GM18519 (cell line): Measurements from ENCODE around the gene ZNF432.
A peak's percentile ranks its signal among the peaks of the same experiment; 100 is the strongest.

Source experiments
- ATAC-seq: cut with Tn5 transposase; IDR thresholded peaks from one replicate; pipeline ENCODE4 v1.9.1; 2021; ENCODE audit warnings: mild to moderate bottlenecking, moderate library complexity; ENCODE audit not compliant: unreplicated experiment, low FRiP score

The ZNF432 gene

GRCh38 chr19:52020506-52020905, 28.1 kb downstream of the ZNF432 start:
- ATAC-seq, result no peak

GRCh38 chr19:52010674-52011073, 38.0 kb downstream of the ZNF432 start:
- ATAC-seq, result no peak

GRCh38 chr19:52007806-52008557, 40.7 kb downstream of the ZNF432 start, which contains the start of gene ZNF615:
TSS of gene ZNF615 (minus strand) at chr19:52008211. CDS start at chr19:52003711, 4,500 bp downstream.
- peak; percentile 58 for ATAC-seq

DNA sequence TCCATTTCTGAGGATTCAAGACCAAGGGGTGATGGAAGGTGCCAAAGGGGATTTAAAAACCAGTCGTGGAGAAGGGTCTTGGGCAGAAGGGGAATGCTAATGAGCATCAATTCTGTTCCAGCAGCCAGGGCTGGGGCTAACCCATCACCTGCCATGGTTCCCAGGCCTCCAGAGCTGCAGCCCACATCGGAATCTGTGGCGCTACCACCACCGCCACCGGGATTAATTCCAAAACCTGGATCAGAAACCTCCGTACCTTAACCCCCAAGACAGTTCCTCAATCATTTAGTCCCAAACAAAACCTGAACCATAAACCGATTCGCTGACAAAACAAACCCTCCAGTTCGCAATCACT, 41.2 kb downstream of the ZNF432 start:
- no peak for ATAC-seq

DNA sequence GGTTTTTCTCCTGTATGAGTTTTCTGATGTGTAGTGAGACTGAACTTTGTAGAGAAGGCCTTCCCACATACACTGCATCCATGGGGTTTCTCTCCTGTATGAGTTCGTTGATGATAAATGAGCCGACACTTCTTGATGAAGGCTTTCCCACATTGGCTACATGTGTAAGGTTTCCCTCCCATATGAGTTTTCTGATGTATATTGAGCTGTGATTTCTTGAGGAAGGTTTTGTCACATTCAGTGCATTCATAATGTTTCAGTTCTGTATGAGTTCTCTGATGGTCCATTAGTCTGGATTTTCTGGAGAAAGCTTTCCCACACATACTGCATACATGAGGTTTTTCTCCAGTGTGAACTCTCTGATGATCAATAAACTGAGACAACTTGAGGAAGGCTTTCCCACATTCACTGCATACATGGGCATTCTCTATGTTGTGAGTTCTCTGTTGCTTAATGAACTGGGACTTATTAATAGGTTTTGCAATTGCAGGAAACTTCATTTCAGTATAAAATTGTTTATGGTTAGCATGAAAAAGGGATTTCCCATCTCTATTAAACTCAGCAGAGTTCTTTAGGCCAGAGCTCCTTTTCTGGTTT, 54.5 kb downstream of the ZNF432 start:
- no peak for ATAC-seq

GRCh38 chr19:51993422-51993821, 55.2 kb downstream of the ZNF432 start:
- no peak for ATAC-seq

DNA sequence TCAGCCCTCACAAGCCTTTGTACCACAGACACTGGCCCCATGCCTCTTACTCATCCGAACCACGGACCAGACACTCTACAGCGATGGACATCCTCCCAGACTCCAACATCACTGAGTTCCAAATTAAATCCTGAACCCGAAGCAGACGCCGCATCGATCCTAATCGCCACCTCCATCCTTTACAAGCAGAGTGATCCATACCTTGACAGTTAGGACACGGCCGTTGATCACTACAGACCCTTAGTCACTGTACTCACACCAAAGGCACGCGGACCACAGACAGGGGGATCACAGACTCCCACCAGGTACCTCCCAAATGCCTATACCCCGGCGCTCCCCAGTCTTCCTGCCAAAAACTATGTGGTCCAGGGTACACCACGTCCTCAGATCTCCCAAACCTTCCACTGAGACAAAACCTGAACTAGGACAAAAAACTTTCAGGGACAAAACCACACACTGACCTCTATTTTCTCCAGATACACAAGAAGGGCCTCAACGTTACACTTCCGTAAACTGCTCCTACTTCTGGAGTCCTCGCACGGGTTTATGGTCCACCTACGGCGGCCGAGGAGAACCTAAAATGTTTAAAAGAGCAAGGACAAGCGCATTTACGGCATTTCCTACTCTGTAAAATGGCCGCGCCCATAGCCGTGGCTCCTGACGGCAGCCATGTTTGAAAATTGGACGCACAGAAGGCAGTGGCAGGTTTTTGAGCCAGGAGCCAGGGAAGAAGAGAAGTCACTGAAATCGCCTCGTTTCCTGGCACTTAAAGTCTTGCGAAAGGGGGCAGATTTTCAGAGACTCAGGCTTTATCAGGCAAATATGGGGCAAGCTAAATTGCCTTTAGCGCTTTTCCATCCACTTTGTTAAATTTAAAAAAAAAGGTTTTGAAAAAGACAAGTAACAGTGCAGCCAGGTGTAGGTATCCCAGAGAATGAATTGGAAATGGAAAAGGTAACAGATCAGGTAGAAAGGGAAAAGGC, 62.0 kb downstream of the ZNF432 start, which contains the start of gene ZNF350:
ZNF350 (minus strand) TSS at position 532 of the 983 bp plus-strand sequence. CDS start 12,480 bp downstream, outside the sequence.
- peak; percentile 73 for ATAC-seq

GRCh38 chr19:51983361-51983760, 65.3 kb downstream of the ZNF432 start:
- ATAC-seq, result no peak
